ENCODE results near the gene SIGLEC12.

- TF ChIP-seq CTCF (IDR thresholded peaks at IDR 0.05) (no peak), POLR2A (IDR thresholded peaks at IDR 0.05) (no peak)
These were observed 59.9 kb downstream of the SIGLEC12 start for GRCh38 chr19:51441410-51442390.

Measured in prostate gland (tissue), 2 donors.